Measurements from ENCODE around the gene IFT43. TPM values are rescaled to one million over a fixed set of nuclear protein-coding genes. Genes with fewer than 3 reads are reported as not detected.

The IFT43 gene
- total and polyA plus RNA-seq, 10 of the 15 experiments (the other 5 are each of a cell fraction or from before 2014, with no cell fraction given) = 8.2 to 24.8 (median 14.0) TPM

- TF ChIP-seq RAD21 (IDR thresholded peaks at IDR 0.05; ENCODE audit: insufficient read depth, low read depth, low read length) (no peak), YBX1 (IDR thresholded peaks at IDR 0.05) (no peak), SP1 (IDR thresholded peaks at IDR 0.05; ENCODE audit: low read depth, low read length) (no peak), HSF1 (IDR thresholded peaks at IDR 0.05; ENCODE audit: low read depth, low read length) (no peak), ZNF274 (IDR thresholded peaks at IDR 0.05; ENCODE audit: insufficient read depth, insufficient read length) (no peak), KAT2A (conservative IDR thresholded peaks at IDR 0.05; ENCODE audit: control insufficient read depth, low read depth, low read length) (no peak), NFXL1 (IDR thresholded peaks at IDR 0.05; ENCODE audit: borderline replicate concordance) (no peak), SMAD1 (IDR thresholded peaks at IDR 0.05; ENCODE audit: low read depth, partially characterized antibody) (no peak), KDM1A (IDR thresholded peaks at IDR 0.05; ENCODE audit: borderline replicate concordance) (no peak), CHD2 (IDR thresholded peaks at IDR 0.05; ENCODE audit: borderline replicate concordance, low read depth, low read length) (no peak), CEBPB (IDR thresholded peaks at IDR 0.05; ENCODE audit: borderline replicate concordance in 1 of 2, low read depth in 2 of 2, low read length in 2 of 2) (no peak), STAT1 (conservative IDR thresholded peaks at IDR 0.05) (no peak)
- SMC1A ChIA-PET (ENCODE audit: uncharacterized antibody, unreplicated experiment) = no interaction called here
- Histone ChIP-seq H3K36me3 (ENCODE audit: control insufficient read depth in 2 of 2, insufficient read depth in 2 of 2, low read length in 1 of 2) (no peaks in the 10 kb centered on the region), H3K9ac (ENCODE audit: control insufficient read depth, insufficient read depth, low read length) (no peak overlapping the region), H4K20me1 (ENCODE audit: control insufficient read depth, insufficient read depth) (no peaks in the 10 kb centered on the region), H2AFZ (ENCODE audit: control insufficient read depth, low read depth, low read length) (no peak overlapping the region), H3K27ac (ENCODE audit: control insufficient read depth, insufficient read depth) (no peak overlapping the region), H3K4me1 (ENCODE audit: control insufficient read depth, insufficient read depth, low read length) (no peaks in the 10 kb centered on the region), H3K4me2 (ENCODE audit: control insufficient read depth, insufficient read depth) (no peak overlapping the region), H3K27me3 (replicated peaks in 1 of 2; ENCODE audit: control insufficient read depth in 2 of 2, insufficient read depth in 2 of 2, low read length in 1 of 2) (0 out of 4 replicates have a peak, but pooled peaks cover 0 to 1% of the 10 kb centered on the region in 2 experiments), H3K79me2 (ENCODE audit: control insufficient read depth, insufficient read depth, low read length) (no peaks in the 10 kb centered on the region), H3K9me3 (replicated peaks; ENCODE audit: control insufficient read depth, insufficient read depth, low read length) (no peaks in the 10 kb centered on the region; the same call in 2 of the 3 replicates), H3K4me3 (no peak overlapping the region)
- no TSS peak for BruUV-seq (replicated peaks)
- ATAC-seq = no peak
- WGBS (ENCODE audit: insufficient coverage, insufficient replicate concordance, low lambda C conversion rate, missing lambda C conversion rate) = 33% methylated on average over 13 of the region's 14 CpGs
- POLR2A ChIA-PET = no interaction called here
- in situ Hi-C loops (cut with MboI) = no loop called here
- intact Hi-C loops (cut with micrococcal nuclease; ENCODE audit: unreplicated experiment) = no loop called here
- DNase-seq (ENCODE audit: low read depth, low spot score) = no peak
- RAD21 ChIA-PET (ENCODE audit: unreplicated experiment) = no interaction called here
- CTCF ChIA-PET = interaction anchor here (1.0 kb wide), 1 partner anchor 59 kb away, joined by 3 read pairs; no protein-coding TSS in a partner anchor
- no peak for FAIRE-seq
Measured at GRCh38 chr14:76109087-76109880, 123.7 kb downstream of the IFT43 start.
